ENCODE results near the gene LENG1. TPM values are rescaled to one million over a fixed set of nuclear protein-coding genes. Genes with fewer than 3 reads are reported as not detected.

Gene LENG1
- total and polyA plus RNA-seq, 7 donors, result 5.8 to 19.6 (median 10.2) TPM

DNA sequence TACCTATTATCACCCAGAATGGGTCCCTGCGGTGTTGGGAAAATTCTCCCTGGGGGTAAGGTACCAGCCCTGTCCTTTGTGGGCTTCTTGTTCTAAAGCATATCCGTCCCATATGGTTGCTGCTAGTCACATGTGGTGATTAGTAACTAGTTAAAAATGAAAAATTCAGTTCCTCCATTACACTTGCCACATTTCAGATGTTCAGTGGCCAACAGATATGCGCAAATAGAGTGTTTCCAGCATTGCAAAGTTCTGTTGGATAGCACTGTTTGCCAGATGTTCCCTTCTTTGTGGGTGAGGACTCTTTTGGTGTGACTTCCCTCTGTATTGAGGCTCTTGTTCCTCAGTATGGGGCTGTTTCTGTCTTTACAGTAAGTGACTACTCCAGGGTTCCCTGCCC is 18.2 kb downstream of the LENG1 start:
- no peak for ATAC-seq
- TF ChIP-seq CTCF (IDR thresholded peaks at IDR 0.05), result no peak
- DNase-seq, result no peak
- no peaks in the 10 kb centered on the region for H3K27me3 ChIP-seq (ENCODE audit: insufficient read depth in 3 of 3, low read length in 2 of 3)
- peaks cover 0 to 61% of the 10 kb centered on the region in 2 donors for H3K36me3 ChIP-seq (ENCODE audit: insufficient read depth in 1 of 2, low read depth in 1 of 2)
- 83 to 94% (median 84%) methylated on average over 3 of the region's 3 CpGs for WGBS, 3 donors
- H3K4me3 ChIP-seq, result no peak overlapping the region
- peaks cover 23% of the 10 kb centered on the region for H3K4me1 ChIP-seq
- H3K9me3 ChIP-seq, result no peaks in the 10 kb centered on the region
- intact Hi-C loops (cut with DNase I), result no loop called here
- H3K27ac ChIP-seq, result no peak overlapping the region

DNA sequence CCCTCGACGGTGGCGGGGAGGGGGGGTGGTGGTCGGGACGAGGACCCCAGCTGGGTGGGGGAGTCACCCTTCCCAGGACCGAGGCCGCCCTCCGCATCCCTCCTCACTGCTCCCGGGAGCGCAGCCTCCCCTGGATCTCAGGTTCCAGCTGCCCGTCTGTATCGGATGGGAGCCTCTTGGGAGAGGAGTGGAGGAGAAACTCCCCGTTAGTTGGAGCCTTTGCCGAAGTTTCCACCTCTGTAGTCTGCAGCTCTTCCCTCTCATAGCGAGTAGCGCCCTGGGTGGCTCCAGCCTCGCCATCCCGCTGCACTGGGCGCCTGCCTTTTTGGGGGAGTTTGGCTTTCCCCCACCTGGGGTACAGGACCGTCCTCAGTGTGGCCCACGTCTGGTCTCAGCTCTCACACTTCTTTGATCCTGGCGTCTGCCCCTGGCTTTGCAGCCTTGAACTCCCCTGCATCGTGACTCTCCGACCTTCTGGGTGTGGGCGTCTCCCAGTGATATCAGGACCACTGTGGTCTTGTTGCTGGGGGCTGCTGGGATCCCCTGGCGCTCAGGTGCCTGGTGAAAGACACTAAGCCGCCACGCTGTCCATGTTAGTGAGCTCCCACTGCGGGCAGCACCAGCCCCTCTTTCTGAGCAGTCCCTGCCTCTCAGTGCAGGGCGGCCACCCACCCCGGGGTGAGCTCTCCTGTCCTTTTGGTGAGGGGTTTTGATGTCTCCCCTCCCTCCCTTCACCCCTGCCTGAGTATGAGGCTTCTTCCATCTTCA is 20.8 kb downstream of the LENG1 start:
- ATAC-seq (no peak), DNase-seq (no peak)
- intact Hi-C loops (cut with DNase I), result no loop called here
- WGBS, 3 donors, result 21 to 27% (median 26%) methylated on average over 28 to 31 of the region's 31 CpGs
- no peak for TF ChIP-seq CTCF (IDR thresholded peaks at IDR 0.05)
- Histone ChIP-seq H3K4me1 (peaks cover 31% of the 10 kb centered on the region), H3K27me3 (ENCODE audit: insufficient read depth in 3 of 3, low read length in 2 of 3) (no peaks in the 10 kb centered on the region), H3K27ac (peak overlapping the region; percentile 95), H3K4me3 (peak overlapping the region; percentile 95), H3K9me3 (no peaks in the 10 kb centered on the region), H3K36me3 (ENCODE audit: insufficient read depth in 1 of 2, low read depth in 1 of 2) (peaks cover 0 to 34% of the 10 kb centered on the region in 2 donors)

- peak in 1 of 2 donors; percentile 73 for DNase-seq
- ATAC-seq, result no peak
- peaks cover 31% of the 10 kb centered on the region for H3K4me1 ChIP-seq
- H3K27ac ChIP-seq, result peak within 1 kb of the TSS; percentile 95
- peak; percentile 4 for TF ChIP-seq CTCF (IDR thresholded peaks at IDR 0.05)
- WGBS, 3 donors, result 0 to 1% (median 1%) methylated on average over 43 to 101 of the region's 103 CpGs
- intact Hi-C loops (cut with DNase I), result no loop called here
- no peaks in the 10 kb centered on the region for H3K9me3 ChIP-seq
- H3K4me3 ChIP-seq, result peak within 1 kb of the TSS; percentile 95
- peaks cover 0 to 33% of the 10 kb centered on the region in 2 donors for H3K36me3 ChIP-seq (ENCODE audit: insufficient read depth in 1 of 2, low read depth in 1 of 2)
- H3K27me3 ChIP-seq (ENCODE audit: insufficient read depth in 3 of 3, low read length in 2 of 3), result no peaks in the 10 kb centered on the region
Observed at GRCh38 chr19:54137699-54138488, 21.6 kb downstream of the LENG1 start, which contains the start of gene CNOT3. TSS of gene CNOT3 (plus strand) at chr19:54137762. CDS start at chr19:54142979, 5,217 bp downstream.

DNA sequence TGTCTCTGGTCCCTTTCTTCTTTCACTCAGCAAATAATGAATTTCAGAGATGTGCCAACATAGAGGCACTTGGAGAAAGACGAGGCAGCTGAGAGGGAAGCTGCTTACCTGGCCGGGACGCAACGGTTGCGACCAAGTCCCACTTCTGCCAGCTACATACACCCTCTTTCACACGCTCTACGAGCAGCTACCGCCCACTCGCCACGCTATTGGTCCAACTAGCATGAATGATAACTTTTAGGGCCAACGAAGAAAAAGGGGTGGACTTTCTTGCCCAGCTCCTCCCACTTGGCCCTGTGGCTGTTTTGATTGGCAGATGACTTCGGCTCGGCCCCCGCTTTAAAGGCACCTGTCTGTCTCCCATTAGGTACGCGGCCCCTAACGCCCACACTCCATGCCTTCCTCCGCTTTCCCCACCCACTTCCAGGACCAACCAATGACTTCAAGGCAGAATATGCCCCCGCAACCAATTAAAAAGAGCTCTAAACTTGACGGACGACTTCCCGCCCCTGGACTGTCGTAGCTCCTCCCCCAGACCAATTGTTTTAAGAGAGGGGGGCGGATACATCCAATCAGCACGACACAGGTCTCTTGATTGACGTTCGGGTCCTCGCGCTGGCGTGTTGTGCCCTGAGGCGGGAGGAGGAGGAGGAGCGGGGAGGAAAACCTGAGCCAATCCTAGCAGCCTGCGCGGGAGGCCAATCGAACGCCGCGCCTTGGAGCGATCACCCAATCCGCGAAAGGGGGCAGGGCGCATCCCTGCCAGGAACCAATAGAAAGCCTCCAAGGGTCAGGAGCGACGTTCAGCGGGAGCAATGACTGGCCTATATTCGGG is 22.4 kb downstream of the LENG1 start:
- TF ChIP-seq CTCF (IDR thresholded peaks at IDR 0.05), result no peak
- Histone ChIP-seq H3K36me3 (ENCODE audit: insufficient read depth in 1 of 2, low read depth in 1 of 2) (peaks cover 0 to 34% of the 10 kb centered on the region in 2 donors), H3K4me3 (peak overlapping the region; percentile 95), H3K4me1 (peaks cover 31% of the 10 kb centered on the region), H3K9me3 (no peaks in the 10 kb centered on the region), H3K27ac (peak overlapping the region; percentile 95), H3K27me3 (ENCODE audit: insufficient read depth in 3 of 3, low read length in 2 of 3) (no peaks in the 10 kb centered on the region)
- peak; percentile 89 to 91 (median 90) for ATAC-seq
- WGBS, 3 donors, result 0 to 1% (median 0%) methylated on average over 40 to 46 of the region's 46 CpGs
- intact Hi-C loops (cut with DNase I), result no loop called here
- DNase-seq, result peak; percentile 100

Measured in psoas muscle (tissue), 8 donors.